SU-DHL-6 (cell line): Measurements from ENCODE around the gene DRAM1.

Source experiments
- CTCF ChIP-seq: fragments of 200-600 bp; sonication (generic); IDR thresholded peaks from one replicate; pipeline ENCODE4 v1.5.1; 2017; ENCODE audit warnings: antibody characterized with exemption, mild to moderate bottlenecking, low read length, moderate library complexity; ENCODE audit not compliant: insufficient read depth, poor library complexity, severe bottlenecking
- EZH2phosphoT487 ChIP-seq: fragments of 200-600 bp; sonication (generic), shearing (Covaris generic); conservative IDR thresholded peaks from 2 replicates; pipeline ENCODE4 v1.6.1; 2018; ENCODE audit warnings: mild to moderate bottlenecking, antibody characterized with exemption, low read length, moderate library complexity, mixed read lengths

GRCh38 chr12:101889211-101889752 lies 11.9 kb downstream of the DRAM1 start:
- TF ChIP-seq CTCF: no peak
- no peak for TF ChIP-seq EZH2phosphoT487
